GM12801 (cell line): ENCODE measurements around the gene IQCF5.

ENCODE experiments used
- TF ChIP-seq, protein P1 (sequence below): IDR thresholded peaks from one replicate; pipeline ENCODE4 v1.5.1; 2011; ENCODE audit warnings: control low read depth; ENCODE audit not compliant: insufficient read length; ENCODE audit errors: extremely low read depth

The IQCF5 gene

DNA sequence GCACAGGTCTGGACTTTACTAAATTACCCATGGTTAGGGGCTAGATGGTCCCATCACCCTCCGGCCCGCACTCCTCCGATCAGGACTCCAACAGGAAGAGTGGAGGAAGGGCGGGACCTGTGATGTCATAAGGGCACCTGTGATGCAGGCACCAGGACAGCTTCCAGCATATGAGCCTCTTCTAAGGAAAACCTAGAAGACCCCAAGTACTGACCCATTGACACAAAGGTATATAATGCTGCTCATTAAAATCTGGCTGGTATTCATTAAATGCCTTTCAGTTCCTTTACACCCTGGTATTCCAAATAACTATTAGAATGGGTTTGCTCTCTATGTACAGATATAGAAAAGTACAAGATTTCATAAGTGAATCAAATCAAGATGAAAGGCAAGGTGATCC is at the start of gene IQCF5:
TSS of gene IQCF5 (minus strand) at position 101 of the 400 bp plus-strand sequence. CDS start at position 31, 70 bp downstream.
- TF ChIP-seq, protein P1, sequence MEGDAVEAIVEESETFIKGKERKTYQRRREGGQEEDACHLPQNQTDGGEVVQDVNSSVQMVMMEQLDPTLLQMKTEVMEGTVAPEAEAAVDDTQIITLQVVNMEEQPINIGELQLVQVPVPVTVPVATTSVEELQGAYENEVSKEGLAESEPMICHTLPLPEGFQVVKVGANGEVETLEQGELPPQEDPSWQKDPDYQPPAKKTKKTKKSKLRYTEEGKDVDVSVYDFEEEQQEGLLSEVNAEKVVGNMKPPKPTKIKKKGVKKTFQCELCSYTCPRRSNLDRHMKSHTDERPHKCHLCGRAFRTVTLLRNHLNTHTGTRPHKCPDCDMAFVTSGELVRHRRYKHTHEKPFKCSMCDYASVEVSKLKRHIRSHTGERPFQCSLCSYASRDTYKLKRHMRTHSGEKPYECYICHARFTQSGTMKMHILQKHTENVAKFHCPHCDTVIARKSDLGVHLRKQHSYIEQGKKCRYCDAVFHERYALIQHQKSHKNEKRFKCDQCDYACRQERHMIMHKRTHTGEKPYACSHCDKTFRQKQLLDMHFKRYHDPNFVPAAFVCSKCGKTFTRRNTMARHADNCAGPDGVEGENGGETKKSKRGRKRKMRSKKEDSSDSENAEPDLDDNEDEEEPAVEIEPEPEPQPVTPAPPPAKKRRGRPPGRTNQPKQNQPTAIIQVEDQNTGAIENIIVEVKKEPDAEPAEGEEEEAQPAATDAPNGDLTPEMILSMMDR: no peak

- TF ChIP-seq, protein P1: no peak
Observed at GRCh38 chr3:51921081-51921578, 45.7 kb upstream of the IQCF5 start.

GRCh38 chr3:51916418-51916817 is 41.0 kb upstream of the IQCF5 start:
- TF ChIP-seq, protein P1: no peak

DNA sequence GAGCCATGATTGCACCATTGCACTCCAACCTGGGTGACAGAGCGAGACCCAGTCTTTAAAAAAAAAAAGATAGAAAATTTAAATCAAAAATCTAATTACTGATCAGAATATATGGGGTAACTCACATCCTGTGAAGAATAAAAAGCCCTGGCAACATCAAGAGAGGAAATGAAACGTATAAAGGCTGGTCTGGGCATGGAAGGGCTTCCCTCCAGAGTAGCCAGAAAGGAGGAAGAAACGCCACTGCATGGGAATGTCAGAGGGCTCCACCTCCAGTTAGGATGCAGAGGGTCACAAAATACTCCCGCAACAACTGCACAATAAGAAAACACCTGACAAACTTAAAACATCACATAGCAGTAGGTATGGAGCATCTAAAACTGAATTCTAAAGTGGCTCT is 32.6 kb upstream of the IQCF5 start:
- TF ChIP-seq, protein P1: no peak

GRCh38 chr3:51904034-51904823 is 28.8 kb upstream of the IQCF5 start:
- TF ChIP-seq, protein P1: no peak

- TF ChIP-seq, protein P1: no peak
Observed at GRCh38 chr3:51897391-51897790, 22.0 kb upstream of the IQCF5 start.

DNA sequence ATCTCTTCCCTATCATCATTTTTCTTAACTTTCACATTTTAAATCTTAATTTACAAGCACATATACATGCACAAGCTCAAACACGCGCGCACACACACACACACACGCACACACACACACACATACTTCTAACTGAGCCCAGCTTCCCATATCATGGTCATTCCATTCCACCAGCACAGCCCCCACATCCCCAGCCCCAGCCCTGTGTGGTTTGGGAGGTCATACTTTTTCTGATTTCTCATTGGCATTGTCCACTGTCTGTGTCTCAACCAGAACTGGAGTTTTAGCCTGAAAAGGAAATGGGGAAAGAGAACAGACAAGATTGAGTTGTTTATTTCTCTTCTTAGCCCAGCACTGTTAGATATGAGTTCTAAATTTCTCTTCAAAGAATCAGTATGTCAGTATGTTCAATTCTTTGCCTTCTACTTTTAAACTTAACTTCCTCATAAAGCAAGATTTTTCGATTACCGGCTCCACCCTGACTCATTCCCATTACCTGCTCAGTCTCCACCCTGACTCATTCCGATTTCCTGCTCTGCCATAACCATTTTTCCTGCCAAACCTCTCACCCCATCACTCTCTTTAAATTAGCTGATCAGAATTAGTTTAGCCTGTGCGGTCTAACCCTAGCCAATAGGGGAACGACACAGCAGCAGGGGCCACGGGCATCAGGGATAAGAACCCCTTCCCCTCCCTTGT is 21.4 kb upstream of the IQCF5 start:
- TF ChIP-seq, protein P1: no peak
